CD4-positive, alpha-beta memory T cell (primary cell): ENCODE results near the gene EEPD1. TPM values are rescaled to one million over a fixed set of nuclear protein-coding genes. Genes with fewer than 3 reads are reported as not detected.

Experiments used
- CTCF ChIA-PET: fragments of 350-600 bp; sonication (Branson Sonifier 250); formaldehyde crosslinking; loops from one replicate; lab custom pipeline; 2021; ENCODE audit warnings: inconsistent platforms; ENCODE audit not compliant: partially characterized antibody; lab: Charles Lee
- POLR2A ChIA-PET: fragments of 350-600 bp; sonication (Branson Sonifier 250); formaldehyde crosslinking; loops from one replicate; lab custom pipeline; 2021; ENCODE audit not compliant: partially characterized antibody; lab: Charles Lee
- DNase-seq, 5 donors: peaks; one replicate each; pipeline versions ENCODE4 v3.0.0 to v3.0.0-alpha.2; 2020 to 2022; ENCODE audit warnings: mixed read lengths in 1 of 5
- H3K27ac ChIP-seq: one replicate; pipeline ENCODE4 v1.7.0; 2013; ENCODE audit warnings: low read depth, low read length
- H3K27me3 ChIP-seq: 2 replicates; pipeline ENCODE4 v1.7.0; 2013; ENCODE audit warnings: mild to moderate bottlenecking, low read length, moderate library complexity; ENCODE audit not compliant: insufficient read depth
- H3K36me3 ChIP-seq: 2 replicates; pipeline ENCODE4 v1.7.0; 2013; ENCODE audit warnings: mild to moderate bottlenecking, low read length, moderate library complexity; ENCODE audit not compliant: insufficient read depth
- H3K4me1 ChIP-seq: 2 replicates; pipeline ENCODE4 v1.7.0; 2013; ENCODE audit warnings: mild to moderate bottlenecking, low read length, moderate library complexity; ENCODE audit not compliant: insufficient read depth
- H3K4me3 ChIP-seq, 2 donors: one replicate each; pipeline ENCODE4 v1.7.0; 2013; ENCODE audit warnings: low read length in 2 of 2, mild to moderate bottlenecking in 1 of 2
- H3K9me3 ChIP-seq, 2 donors: one replicate each; pipeline ENCODE4 v1.7.0; 2013; ENCODE audit warnings: low read length in 2 of 2, control low read depth in 1 of 2; ENCODE audit not compliant: control insufficient read depth in 1 of 2
- H3K27ac Mint-ChIP-seq, 7 donors: one replicate each; pipeline ENCODE4 v1.8.0; 2020 to 2021; ENCODE audit warnings: mixed read lengths in 7 of 7, mild to moderate bottlenecking in 6 of 7, inconsistent platforms in 3 of 7, moderate library complexity in 3 of 7
- H3K27me3 Mint-ChIP-seq, 2 donors: one replicate each; pipeline ENCODE4 v1.8.0; 2020 to 2021; ENCODE audit warnings: mixed read lengths in 2 of 2
- H3K36me3 Mint-ChIP-seq, 2 donors: one replicate each; pipeline ENCODE4 v1.8.0; 2020 to 2021; ENCODE audit warnings: mixed read lengths in 2 of 2, inconsistent platforms in 1 of 2, mild to moderate bottlenecking in 1 of 2
- H3K4me1 Mint-ChIP-seq, 4 donors: one replicate each; pipeline ENCODE4 v1.8.0; 2020 to 2021; ENCODE audit warnings: mixed read lengths in 4 of 4, mild to moderate bottlenecking in 1 of 4
- H3K4me3 Mint-ChIP-seq, 8 donors: one replicate each; pipeline ENCODE4 v1.8.0; 2020 to 2021; ENCODE audit warnings: mixed read lengths in 8 of 8, mild to moderate bottlenecking in 7 of 8, moderate library complexity in 6 of 8, inconsistent platforms in 3 of 8
- H3K9me3 Mint-ChIP-seq, 8 donors: one replicate each; pipeline ENCODE4 v1.8.0; 2020 to 2021; ENCODE audit warnings: mixed read lengths in 8 of 8, mild to moderate bottlenecking in 5 of 8, inconsistent platforms in 3 of 8, moderate library complexity in 1 of 8
- intact Hi-C: fragments of 100-400 bp; cut with micrococcal nuclease; formaldehyde crosslinking; loops from one replicate; pipeline ENCODE4 v1.15.1; 2023
- polyA plus RNA-seq, 2 donors: library from polyadenylated mRNA; unstranded; fragments of 300-500 nt; fragmentation: Illumina TruSeq; gene quantifications; one replicate each; pipeline ENCODE4 v1.2.3, GENCODE V29; 2021
- total RNA-seq, 2 experiments: library from RNA; stranded (reverse); gene quantifications; one replicate each; pipeline ENCODE4 v1.2.3, GENCODE V29; 2021

Gene EEPD1
- total and polyA plus RNA-seq, 4 experiments from 2014 or later = 6.3 to 63.0 (median 25.2) TPM

GRCh38 chr7:36275735-36276284 lies 122.8 kb downstream of the EEPD1 start:
- no peaks in the 10 kb centered on the region for H3K36me3 ChIP-seq
- H3K4me1 ChIP-seq = peaks cover 20% of the 10 kb centered on the region
- peak overlapping the region in 1 of 7 donors; percentile 19 for H3K27ac Mint-ChIP-seq
- peaks cover 6 to 30% (median 8%) of the 10 kb centered on the region in 4 donors for H3K4me1 Mint-ChIP-seq
- intact Hi-C loops = no loop called here
- H3K36me3 Mint-ChIP-seq = no peaks in the 10 kb centered on the region
- no peak overlapping the region for H3K4me3 Mint-ChIP-seq
- ChIA-PET CTCF (interaction anchor here (1.5 to 2.6 kb wide), 2 partner anchors 11 to 14 kb away, joined by 4 to 12 read pairs; no protein-coding TSS in a partner anchor), POLR2A (no interaction called here)
- DNase-seq = no peak
- no peaks in the 10 kb centered on the region for H3K27me3 Mint-ChIP-seq
- no peaks in the 10 kb centered on the region for H3K9me3 Mint-ChIP-seq
- no peaks in the 10 kb centered on the region for H3K9me3 ChIP-seq
- no peak overlapping the region for H3K4me3 ChIP-seq
- no peak overlapping the region for H3K27ac ChIP-seq
- H3K27me3 ChIP-seq = no peaks in the 10 kb centered on the region

GRCh38 chr7:36276428-36277248 lies 123.6 kb downstream of the EEPD1 start:
- H3K27ac Mint-ChIP-seq = no peak overlapping the region
- H3K4me3 ChIP-seq = no peak overlapping the region
- intact Hi-C loops = no loop called here

GRCh38 chr7:36277249-36277542 lies 124.1 kb downstream of the EEPD1 start:
- Histone ChIP-seq H3K4me3 (no peak overlapping the region), H3K27ac (no peak overlapping the region), H3K4me1 (peaks cover 28% of the 10 kb centered on the region), H3K9me3 (no peaks in the 10 kb centered on the region), H3K27me3 (no peaks in the 10 kb centered on the region), H3K36me3 (no peaks in the 10 kb centered on the region)
- peak overlapping the region in 1 of 7 donors; percentile 48 for H3K27ac Mint-ChIP-seq
- H3K4me1 Mint-ChIP-seq = peaks cover 9 to 40% (median 14%) of the 10 kb centered on the region in 4 donors
- no peaks in the 10 kb centered on the region for H3K36me3 Mint-ChIP-seq
- ChIA-PET CTCF (interaction anchor here (1.3 to 2.6 kb wide), 3 partner anchors 10 to 106 kb away, joined by 4 to 12 read pairs (median 4); no protein-coding TSS in a partner anchor), POLR2A (interaction anchor here (1.0 to 1.7 kb wide), 2 partner anchors 8 to 10 kb away, joined by 4 to 6 read pairs; no protein-coding TSS in a partner anchor)
- H3K9me3 Mint-ChIP-seq = no peaks in the 10 kb centered on the region
- no peak overlapping the region for H3K4me3 Mint-ChIP-seq
- intact Hi-C loops = no loop called here
- DNase-seq = no peak
- H3K27me3 Mint-ChIP-seq = no peaks in the 10 kb centered on the region

More at GRCh38 chr7:36276428-36277248, 123.6 kb downstream of the EEPD1 start:
- Mint-ChIP-seq H3K4me1 (peaks cover 7 to 36% (median 10%) of the 10 kb centered on the region in 4 donors), H3K27me3 (no peaks in the 10 kb centered on the region), H3K36me3 (no peaks in the 10 kb centered on the region), H3K4me3 (no peak overlapping the region), H3K9me3 (no peaks in the 10 kb centered on the region)
- ChIA-PET POLR2A (interaction anchor here (1.0 to 1.7 kb wide), 2 partner anchors 9 to 11 kb away, joined by 4 to 6 read pairs; no protein-coding TSS in a partner anchor), CTCF (interaction anchor here (1.3 to 2.6 kb wide), 3 partner anchors 11 to 105 kb away, joined by 4 to 12 read pairs (median 4); no protein-coding TSS in a partner anchor)
- DNase-seq = no peak
- Histone ChIP-seq H3K27ac (no peak overlapping the region), H3K36me3 (no peaks in the 10 kb centered on the region), H3K4me1 (peaks cover 24% of the 10 kb centered on the region), H3K9me3 (no peaks in the 10 kb centered on the region), H3K27me3 (no peaks in the 10 kb centered on the region)

- Histone ChIP-seq H3K4me1 (peaks cover 33% of the 10 kb centered on the region), H3K4me3 (no peak overlapping the region), H3K27ac (no peak overlapping the region), H3K9me3 (no peaks in the 10 kb centered on the region), H3K36me3 (no peaks in the 10 kb centered on the region), H3K27me3 (no peaks in the 10 kb centered on the region)
- ChIA-PET CTCF (interaction anchor here (1.3 to 2.6 kb wide), 2 partner anchors 12 to 107 kb away, joined by 4 to 12 read pairs; no protein-coding TSS in a partner anchor), POLR2A (interaction anchor here (1.0 to 1.7 kb wide), 2 partner anchors 7 to 9 kb away, joined by 4 to 6 read pairs; no protein-coding TSS in a partner anchor)
- Mint-ChIP-seq H3K4me1 (peaks cover 9 to 46% (median 21%) of the 10 kb centered on the region in 4 donors), H3K36me3 (no peaks in the 10 kb centered on the region), H3K27me3 (no peaks in the 10 kb centered on the region), H3K9me3 (no peaks in the 10 kb centered on the region), H3K27ac (no peak overlapping the region), H3K4me3 (no peak overlapping the region)
- no peak for DNase-seq
- intact Hi-C loops = no loop called here
Measured at GRCh38 chr7:36278069-36278619, 125.1 kb downstream of the EEPD1 start.

GRCh38 chr7:36278620-36279172 lies 125.6 kb downstream of the EEPD1 start:
- Mint-ChIP-seq H3K27ac (peak overlapping the region in 2 of 7 donors; percentile 35 to 79), H3K9me3 (no peaks in the 10 kb centered on the region), H3K36me3 (no peaks in the 10 kb centered on the region), H3K27me3 (no peaks in the 10 kb centered on the region), H3K4me1 (peaks cover 12 to 44% (median 24%) of the 10 kb centered on the region in 4 donors), H3K4me3 (no peak overlapping the region)
- H3K27me3 ChIP-seq = no peaks in the 10 kb centered on the region
- H3K4me3 ChIP-seq = no peak overlapping the region
- no peaks in the 10 kb centered on the region for H3K36me3 ChIP-seq
- peaks cover 33% of the 10 kb centered on the region for H3K4me1 ChIP-seq
- no peak overlapping the region for H3K27ac ChIP-seq
- no peaks in the 10 kb centered on the region for H3K9me3 ChIP-seq
- ChIA-PET CTCF (no interaction called here), POLR2A (interaction anchor here (1.7 kb wide), 1 partner anchor 9 kb away, joined by 6 read pairs; no protein-coding TSS in a partner anchor)
- DNase-seq = no peak
- intact Hi-C loops = no loop called here

GRCh38 chr7:36279200-36279925 lies 126.3 kb downstream of the EEPD1 start:
- peak overlapping the region in 3 of 7 donors; percentile 29 to 85 (median 79) for H3K27ac Mint-ChIP-seq
- H3K36me3 ChIP-seq = no peaks in the 10 kb centered on the region
- peaks cover 40% of the 10 kb centered on the region for H3K4me1 ChIP-seq
- ChIA-PET CTCF (interaction anchor here (2.0 kb wide), 1 partner anchor 10 kb away, joined by 6 read pairs; no protein-coding TSS in a partner anchor), POLR2A (no interaction called here)
- intact Hi-C loops = no loop called here
- no peak for DNase-seq
- H3K4me1 Mint-ChIP-seq = peaks cover 17 to 47% (median 28%) of the 10 kb centered on the region in 4 donors
- H3K36me3 Mint-ChIP-seq = no peaks in the 10 kb centered on the region
- no peaks in the 10 kb centered on the region for H3K27me3 Mint-ChIP-seq
- H3K4me3 Mint-ChIP-seq = peak overlapping the region in 2 of 8 donors; percentile 3 to 25
- no peaks in the 10 kb centered on the region for H3K9me3 ChIP-seq
- H3K9me3 Mint-ChIP-seq = no peaks in the 10 kb centered on the region
- no peaks in the 10 kb centered on the region for H3K27me3 ChIP-seq
- H3K27ac ChIP-seq = no peak overlapping the region
- no peak overlapping the region for H3K4me3 ChIP-seq
